Activated CD4-positive, alpha-beta T cell treated with anti-CD3 and anti-CD28 coated beads, Interleukin-2, amount 10 ng/mL, durations not matched to agents 7 days and 5 days (primary cell): ENCODE data around the gene TMEM81. TPM values are rescaled to one million over a fixed set of nuclear protein-coding genes. Genes with fewer than 3 reads are reported as not detected.

Experiments used
- CTCF ChIA-PET: fragments of 350-600 bp; sonication (Branson Sonifier 250); formaldehyde crosslinking; loops from one replicate; lab custom pipeline; 2021; ENCODE audit warnings: antibody characterized with exemption; lab: Charles Lee
- POLR2A ChIA-PET: fragments of 350-600 bp; sonication (Branson Sonifier 250); formaldehyde crosslinking; loops from one replicate; lab custom pipeline; 2021; ENCODE audit warnings: antibody characterized with exemption; lab: Charles Lee
- DNase-seq: peaks from one replicate; pipeline ENCODE4 v3.0.0-alpha.2; 2020
- H3K27ac Mint-ChIP-seq: one replicate; pipeline ENCODE4 v1.8.0; 2021; ENCODE audit warnings: mild to moderate bottlenecking, moderate library complexity, mixed read lengths
- H3K27me3 Mint-ChIP-seq: one replicate; pipeline ENCODE4 v1.8.0; 2021; ENCODE audit warnings: mixed read lengths
- H3K36me3 Mint-ChIP-seq: one replicate; pipeline ENCODE4 v1.8.0; 2021; ENCODE audit warnings: low read depth, mixed read lengths
- H3K4me1 Mint-ChIP-seq: one replicate; pipeline ENCODE4 v1.8.0; 2021; ENCODE audit warnings: mixed read lengths
- H3K4me3 Mint-ChIP-seq: one replicate; pipeline ENCODE4 v1.8.0; 2021; ENCODE audit warnings: mild to moderate bottlenecking, moderate library complexity, mixed read lengths
- H3K9me3 Mint-ChIP-seq: one replicate; pipeline ENCODE4 v1.8.0; 2021; ENCODE audit warnings: mixed read lengths
- total RNA-seq, 2 experiments: library from RNA; stranded (reverse); gene quantifications; one replicate each; pipeline ENCODE4 v1.2.3, GENCODE V29; 2021

Gene TMEM81
- total RNA-seq, 2 experiments from 2014 or later = 2.4 to 2.9 TPM

GRCh38 chr1:205065666-205066065 lies 18.6 kb downstream of the TMEM81 start:
- Mint-ChIP-seq H3K27me3 (no peaks in the 10 kb centered on the region), H3K4me3 (no peak overlapping the region), H3K36me3 (no peaks in the 10 kb centered on the region), H3K27ac (no peak overlapping the region), H3K4me1 (no peaks in the 10 kb centered on the region), H3K9me3 (no peaks in the 10 kb centered on the region)
- DNase-seq = no peak
- CTCF ChIA-PET = interaction anchor here (0.7 kb wide), 1 partner anchor 76 kb away, joined by 3 read pairs; no protein-coding TSS in a partner anchor
- POLR2A ChIA-PET = no interaction called here

- Mint-ChIP-seq H3K9me3 (no peaks in the 10 kb centered on the region), H3K4me1 (no peaks in the 10 kb centered on the region), H3K27ac (no peak overlapping the region), H3K27me3 (no peaks in the 10 kb centered on the region), H3K4me3 (no peak overlapping the region), H3K36me3 (no peaks in the 10 kb centered on the region)
- ChIA-PET POLR2A (no interaction called here), CTCF (no interaction called here)
- DNase-seq = no peak
Observed at GRCh38 chr1:205064741-205065316, 19.4 kb downstream of the TMEM81 start.

GRCh38 chr1:205064301-205064700 lies 20.0 kb downstream of the TMEM81 start:
- H3K4me3 Mint-ChIP-seq = no peak overlapping the region
- H3K4me1 Mint-ChIP-seq = no peaks in the 10 kb centered on the region
- ChIA-PET POLR2A (no interaction called here), CTCF (interaction anchor here (2.0 kb wide), 1 partner anchor 16 kb away, joined by 4 read pairs; no protein-coding TSS in a partner anchor)
- no peak for DNase-seq
- H3K9me3 Mint-ChIP-seq = no peaks in the 10 kb centered on the region
- H3K36me3 Mint-ChIP-seq = no peaks in the 10 kb centered on the region
- no peak overlapping the region for H3K27ac Mint-ChIP-seq
- no peaks in the 10 kb centered on the region for H3K27me3 Mint-ChIP-seq

GRCh38 chr1:205062895-205063294 lies 21.4 kb downstream of the TMEM81 start:
- H3K36me3 Mint-ChIP-seq = no peaks in the 10 kb centered on the region
- no peak for DNase-seq
- no peak overlapping the region for H3K4me3 Mint-ChIP-seq
- no peaks in the 10 kb centered on the region for H3K4me1 Mint-ChIP-seq
- ChIA-PET POLR2A (no interaction called here), CTCF (interaction anchor here (0.9 to 2.0 kb wide), 7 partner anchors 9 to 421 kb away, joined by 3 to 9 read pairs (median 4); no protein-coding TSS in a partner anchor)
- no peaks in the 10 kb centered on the region for H3K9me3 Mint-ChIP-seq
- no peak overlapping the region for H3K27ac Mint-ChIP-seq
- no peaks in the 10 kb centered on the region for H3K27me3 Mint-ChIP-seq

- DNase-seq = no peak
- CTCF ChIA-PET = interaction anchor here (0.9 to 2.0 kb wide), 10 partner anchors 9 to 422 kb away, joined by 3 to 25 read pairs (median 4); no protein-coding TSS in a partner anchor
- POLR2A ChIA-PET = interaction anchor here (0.7 kb wide), 1 partner anchor 200 kb away, joined by 4 read pairs; no protein-coding TSS in a partner anchor
- H3K36me3 Mint-ChIP-seq = no peaks in the 10 kb centered on the region
- H3K27me3 Mint-ChIP-seq = no peaks in the 10 kb centered on the region
- no peaks in the 10 kb centered on the region for H3K9me3 Mint-ChIP-seq
- H3K27ac Mint-ChIP-seq = no peak overlapping the region
- H3K4me3 Mint-ChIP-seq = no peak overlapping the region
- H3K4me1 Mint-ChIP-seq = no peaks in the 10 kb centered on the region
Observed at GRCh38 chr1:205062319-205062718, 21.9 kb downstream of the TMEM81 start.

- POLR2A ChIA-PET = no interaction called here
- no peaks in the 10 kb centered on the region for H3K4me1 Mint-ChIP-seq
Observed at GRCh38 chr1:205061665-205062069, 22.6 kb downstream of the TMEM81 start.

GRCh38 chr1:205061227-205061626 lies 23.0 kb downstream of the TMEM81 start:
- ChIA-PET POLR2A (no interaction called here), CTCF (interaction anchor here (0.6 to 2.0 kb wide), 15 partner anchors 9 to 196 kb away, joined by 3 to 25 read pairs (median 5); no protein-coding TSS in a partner anchor)
- no peaks in the 10 kb centered on the region for H3K9me3 Mint-ChIP-seq
- no peak overlapping the region for H3K27ac Mint-ChIP-seq
- H3K27me3 Mint-ChIP-seq = no peaks in the 10 kb centered on the region
- H3K4me3 Mint-ChIP-seq = no peak overlapping the region
- H3K36me3 Mint-ChIP-seq = no peaks in the 10 kb centered on the region
- H3K4me1 Mint-ChIP-seq = no peaks in the 10 kb centered on the region
- DNase-seq = no peak

More at GRCh38 chr1:205061665-205062069, 22.6 kb downstream of the TMEM81 start:
- H3K27me3 Mint-ChIP-seq = no peaks in the 10 kb centered on the region
- H3K36me3 Mint-ChIP-seq = no peaks in the 10 kb centered on the region
- H3K9me3 Mint-ChIP-seq = no peaks in the 10 kb centered on the region
- DNase-seq = peak; percentile 84
- CTCF ChIA-PET = interaction anchor here (0.6 to 2.0 kb wide), 16 partner anchors 9 to 195 kb away, joined by 3 to 25 read pairs (median 5); no protein-coding TSS in a partner anchor
- no peak overlapping the region for H3K27ac Mint-ChIP-seq
- no peak overlapping the region for H3K4me3 Mint-ChIP-seq

- no peaks in the 10 kb centered on the region for H3K27me3 Mint-ChIP-seq
- DNase-seq = no peak
- no peak overlapping the region for H3K27ac Mint-ChIP-seq
- no peaks in the 10 kb centered on the region for H3K4me1 Mint-ChIP-seq
- H3K36me3 Mint-ChIP-seq = no peaks in the 10 kb centered on the region
- POLR2A ChIA-PET = no interaction called here
- H3K9me3 Mint-ChIP-seq = no peaks in the 10 kb centered on the region
- no peak overlapping the region for H3K4me3 Mint-ChIP-seq
- CTCF ChIA-PET = interaction anchor here (0.6 to 1.9 kb wide), 9 partner anchors 11 to 85 kb away, joined by 3 to 25 read pairs (median 6); no protein-coding TSS in a partner anchor
Observed at GRCh38 chr1:205060746-205061145, 23.5 kb downstream of the TMEM81 start.

- CTCF ChIA-PET = interaction anchor here (1.3 kb wide), 1 partner anchor 70 kb away, joined by 3 read pairs; no protein-coding TSS in a partner anchor
- Mint-ChIP-seq H3K4me1 (no peaks in the 10 kb centered on the region), H3K27ac (no peak overlapping the region), H3K36me3 (no peaks in the 10 kb centered on the region), H3K4me3 (no peak overlapping the region), H3K9me3 (no peaks in the 10 kb centered on the region), H3K27me3 (no peaks in the 10 kb centered on the region)
- POLR2A ChIA-PET = no interaction called here
- DNase-seq = no peak
Observed at GRCh38 chr1:205059660-205060059, 24.6 kb downstream of the TMEM81 start.

GRCh38 chr1:205058853-205059252 lies 25.4 kb downstream of the TMEM81 start:
- Mint-ChIP-seq H3K27me3 (no peaks in the 10 kb centered on the region), H3K4me3 (no peak overlapping the region), H3K27ac (no peak overlapping the region), H3K9me3 (no peaks in the 10 kb centered on the region), H3K4me1 (no peaks in the 10 kb centered on the region), H3K36me3 (no peaks in the 10 kb centered on the region)
- ChIA-PET CTCF (interaction anchor here (1.3 kb wide), 1 partner anchor 69 kb away, joined by 3 read pairs; no protein-coding TSS in a partner anchor), POLR2A (no interaction called here)
- DNase-seq = no peak

- Mint-ChIP-seq H3K4me1 (no peaks in the 10 kb centered on the region), H3K9me3 (no peaks in the 10 kb centered on the region), H3K27ac (no peak overlapping the region), H3K4me3 (no peak overlapping the region), H3K36me3 (no peaks in the 10 kb centered on the region), H3K27me3 (no peaks in the 10 kb centered on the region)
- no peak for DNase-seq
- ChIA-PET CTCF (no interaction called here), POLR2A (no interaction called here)
Observed at GRCh38 chr1:205057808-205058575, 26.3 kb downstream of the TMEM81 start.

- Mint-ChIP-seq H3K4me1 (no peaks in the 10 kb centered on the region), H3K36me3 (no peaks in the 10 kb centered on the region), H3K9me3 (no peaks in the 10 kb centered on the region), H3K4me3 (no peak overlapping the region), H3K27ac (no peak overlapping the region), H3K27me3 (no peaks in the 10 kb centered on the region)
- DNase-seq = no peak
- POLR2A ChIA-PET = no interaction called here
- CTCF ChIA-PET = no interaction called here
Observed at GRCh38 chr1:205056956-205057568, 27.2 kb downstream of the TMEM81 start.
